ENCODE measurements around the gene TGOLN2.
"Not testable (repeated sequence)": the region's sequence is repeated elsewhere in the genome, so short reads cannot be mapped to it uniquely, and the experiment has no call there.

Gene TGOLN2

GRCh38 chr2:85340034-85340892 lies 12.5 kb upstream of the TGOLN2 start:
- no peak for TF ChIP-seq CTCF (conservative IDR thresholded peaks at IDR 0.05; ENCODE audit: control insufficient read depth, insufficient read depth, low read depth, low read length)
- H3K4me3 ChIP-seq (ENCODE audit: control insufficient read depth, low read depth, low read length), result no peak overlapping the region
- no peak for DNase-seq (ENCODE audit: low read depth)

- TF ChIP-seq CTCF (conservative IDR thresholded peaks at IDR 0.05; ENCODE audit: control insufficient read depth, insufficient read depth, low read depth, low read length), result no peak
- DNase-seq (ENCODE audit: low read depth), result no peak
- no peak overlapping the region for H3K4me3 ChIP-seq (ENCODE audit: control insufficient read depth, low read depth, low read length)
Measured at GRCh38 chr2:85334928-85335327, 7.1 kb upstream of the TGOLN2 start.

- not testable (repeated sequence) for DNase-seq (ENCODE audit: low read depth); H3K4me3 ChIP-seq (ENCODE audit: control insufficient read depth, low read depth, low read length)
Measured at GRCh38 chr2:85333877-85334276, 6.1 kb upstream of the TGOLN2 start.

DNA sequence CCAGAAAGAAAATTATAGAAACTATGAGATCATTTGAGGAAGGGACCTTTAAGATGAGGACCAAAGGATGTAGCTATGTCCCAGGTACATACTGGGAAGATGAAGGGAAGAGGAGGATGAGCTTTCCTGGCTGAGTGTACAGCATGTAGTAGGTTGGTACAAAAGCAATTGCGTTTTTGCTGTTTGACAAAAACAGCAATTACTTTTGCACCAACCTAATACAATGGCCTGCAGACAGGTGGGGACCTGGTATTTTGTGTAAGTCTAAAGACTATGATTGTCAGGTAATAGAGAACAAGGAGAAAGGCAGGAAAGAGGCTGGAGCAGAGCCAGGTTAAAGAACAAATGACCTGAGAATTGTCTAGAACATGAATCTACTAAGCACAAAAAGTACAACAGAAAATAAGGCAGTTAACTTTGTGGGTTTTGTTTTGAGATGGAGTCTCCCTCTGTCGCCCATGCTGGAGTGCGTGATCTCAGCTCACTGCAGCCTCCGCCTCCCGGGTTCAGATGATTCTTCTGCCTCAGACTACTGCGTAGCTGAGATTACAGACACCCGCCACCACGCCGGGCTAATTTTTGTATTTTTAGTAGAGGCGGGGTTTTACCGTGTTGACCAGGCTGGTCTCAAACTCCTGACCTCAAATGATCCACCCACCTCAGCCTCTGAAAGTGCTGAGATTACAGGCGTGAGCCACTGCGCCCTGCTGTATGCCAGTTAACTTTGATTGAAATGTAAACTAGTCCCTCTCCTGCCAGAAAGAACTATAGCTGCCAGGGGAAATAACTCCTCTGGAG lies 3.2 kb upstream of the TGOLN2 start:
- no peak for TF ChIP-seq CTCF (conservative IDR thresholded peaks at IDR 0.05; ENCODE audit: control insufficient read depth, insufficient read depth, low read depth, low read length)
- no peak overlapping the region for H3K4me3 ChIP-seq (ENCODE audit: control insufficient read depth, low read depth, low read length)
- no peak for DNase-seq (ENCODE audit: low read depth)

GRCh38 chr2:85329701-85330100 lies 1.9 kb upstream of the TGOLN2 start:
- not testable (repeated sequence) for DNase-seq (ENCODE audit: low read depth); H3K4me3 ChIP-seq (ENCODE audit: control insufficient read depth, low read depth, low read length)

- no peak for DNase-seq (ENCODE audit: low read depth)
- TF ChIP-seq CTCF (conservative IDR thresholded peaks at IDR 0.05; ENCODE audit: control insufficient read depth, insufficient read depth, low read depth, low read length), result no peak
- H3K4me3 ChIP-seq (ENCODE audit: control insufficient read depth, low read depth, low read length), result no peak overlapping the region
Measured at GRCh38 chr2:85329181-85329651, 1.4 kb upstream of the TGOLN2 start.

GRCh38 chr2:85327160-85327821 lies 498 bp downstream of the TGOLN2 start:
- peak overlapping the region; percentile 70 for H3K4me3 ChIP-seq (ENCODE audit: control insufficient read depth, low read depth, low read length)
- no peak for TF ChIP-seq CTCF (conservative IDR thresholded peaks at IDR 0.05; ENCODE audit: control insufficient read depth, insufficient read depth, low read depth, low read length)
- peak; percentile 47 for DNase-seq (ENCODE audit: low read depth)
